ENCODE results near the gene SLC2A4.
"Not testable (repeated sequence)": the region's sequence is repeated elsewhere in the genome, so short reads cannot be mapped to it uniquely, and the experiment has no call there.

The SLC2A4 gene

GRCh38 chr17:7327056-7327455 is 45.5 kb downstream of the SLC2A4 start:
- no peak for DNase-seq

DNA sequence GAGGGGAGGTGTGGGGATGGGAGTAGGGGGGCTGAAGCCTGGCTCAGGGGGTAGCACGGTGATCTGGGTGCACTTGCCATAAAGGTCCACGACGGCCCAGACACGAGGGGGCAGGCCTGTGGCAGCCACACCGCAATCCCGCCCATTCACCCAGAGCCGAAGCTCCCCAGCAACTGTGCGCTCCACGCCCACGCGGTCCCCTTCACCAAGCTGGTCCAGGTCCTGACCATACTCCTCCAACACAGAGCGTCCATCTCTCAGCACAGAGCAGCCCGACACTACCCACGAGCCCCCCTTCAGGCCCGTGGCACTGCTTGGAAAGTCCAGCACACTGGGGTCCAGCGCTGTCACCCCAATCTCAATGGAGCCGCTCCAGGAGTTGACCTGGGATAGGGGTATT is 46.0 kb downstream of the SLC2A4 start:
- no peak for DNase-seq

GRCh38 chr17:7328009-7328408 is 46.5 kb downstream of the SLC2A4 start:
- no peak for DNase-seq

DNA sequence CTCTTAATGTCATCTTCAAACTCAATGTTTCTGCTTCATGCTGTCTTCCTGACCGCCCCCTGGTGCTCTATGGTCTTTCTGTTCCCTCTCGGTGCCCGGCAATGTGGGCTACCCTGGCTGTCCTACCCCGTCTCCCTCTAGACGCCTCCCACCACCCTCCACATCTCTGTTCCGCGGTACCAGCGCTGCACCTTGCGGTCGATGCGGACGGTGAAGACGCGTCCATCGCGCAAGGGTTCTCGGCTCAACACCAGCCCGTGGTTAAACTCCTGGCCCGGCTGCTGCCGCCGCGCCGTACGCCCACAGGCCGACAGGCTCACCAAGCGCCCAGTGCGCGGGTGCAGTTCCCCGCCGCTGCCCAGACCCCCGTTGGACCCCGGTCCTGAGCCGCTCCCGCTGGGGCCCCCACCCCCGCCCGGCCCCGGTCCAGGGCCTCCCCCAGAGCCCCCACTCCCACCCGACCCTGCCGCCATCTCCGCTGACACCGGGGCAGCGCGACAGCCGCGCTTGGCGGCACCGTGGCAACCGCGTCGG is 47.4 kb downstream of the SLC2A4 start, which contains the start of gene NEURL4:
NEURL4 (minus strand) TSS at position 496 of the 534 bp plus-strand sequence; CDS start at position 473, 23 bp downstream.
- DNase-seq, result no peak

DNA sequence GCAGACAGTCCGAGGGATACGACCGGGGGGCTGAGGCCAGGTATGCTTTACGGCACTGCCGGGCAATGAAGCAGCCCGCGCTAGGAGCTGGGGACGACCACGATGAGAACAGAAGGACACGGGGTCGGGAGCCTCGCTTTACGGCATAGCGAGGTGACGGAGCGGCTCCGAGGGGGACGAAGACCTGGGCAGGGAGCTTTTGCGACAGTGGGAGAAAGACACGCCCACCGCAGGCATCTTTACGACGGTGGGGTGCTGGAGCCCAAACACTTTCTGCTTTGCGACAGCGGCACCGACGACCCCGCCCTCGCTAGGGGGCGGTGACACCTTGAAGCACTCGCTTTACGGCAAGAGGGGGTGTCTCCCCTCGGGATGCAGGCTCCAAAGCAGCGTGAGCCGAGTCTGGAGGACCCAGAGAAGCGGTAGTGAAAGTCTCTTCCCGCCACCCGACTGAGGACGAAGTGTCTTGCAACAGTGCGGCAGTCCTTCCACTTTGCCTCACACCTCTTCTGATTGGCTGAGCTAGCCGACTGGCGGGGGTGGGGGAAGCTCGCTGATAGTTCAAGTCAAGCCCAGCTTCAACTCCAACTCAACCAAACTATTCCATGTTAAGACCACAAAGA is 48.0 kb downstream of the SLC2A4 start:
- peak; percentile 95 for DNase-seq

DNA sequence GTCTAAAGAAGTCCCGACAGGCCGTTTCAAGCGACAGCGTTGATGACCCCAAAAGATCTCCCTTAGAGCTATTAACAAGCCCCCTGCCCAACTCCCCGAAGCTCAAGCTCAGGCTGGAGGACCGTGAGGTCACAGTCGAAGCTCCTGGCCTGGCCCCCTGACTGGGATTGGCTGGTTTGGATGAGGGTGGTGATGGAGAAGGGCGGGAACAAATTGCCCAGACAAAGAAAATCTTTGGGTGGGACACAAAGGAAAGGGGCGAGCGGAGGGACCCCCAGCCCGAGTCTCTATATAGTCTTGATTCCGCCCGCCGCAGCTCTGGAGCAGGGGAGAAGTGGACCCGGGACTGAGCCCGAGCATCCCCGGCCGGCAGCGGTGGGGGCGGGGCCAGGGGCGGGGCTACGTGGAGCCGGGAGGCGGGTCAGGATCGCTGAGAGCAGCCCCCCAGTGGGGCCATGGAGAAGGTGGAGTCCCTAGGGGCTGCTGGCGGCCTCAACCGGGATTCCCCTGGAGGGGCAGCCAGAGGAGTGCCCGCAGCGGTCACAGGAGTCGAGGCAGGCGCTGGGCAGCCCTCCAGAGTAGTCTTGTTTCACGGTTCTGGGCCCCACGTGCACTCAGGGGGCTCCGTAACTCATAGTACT is 48.6 kb downstream of the SLC2A4 start:
- no peak for DNase-seq

DNA sequence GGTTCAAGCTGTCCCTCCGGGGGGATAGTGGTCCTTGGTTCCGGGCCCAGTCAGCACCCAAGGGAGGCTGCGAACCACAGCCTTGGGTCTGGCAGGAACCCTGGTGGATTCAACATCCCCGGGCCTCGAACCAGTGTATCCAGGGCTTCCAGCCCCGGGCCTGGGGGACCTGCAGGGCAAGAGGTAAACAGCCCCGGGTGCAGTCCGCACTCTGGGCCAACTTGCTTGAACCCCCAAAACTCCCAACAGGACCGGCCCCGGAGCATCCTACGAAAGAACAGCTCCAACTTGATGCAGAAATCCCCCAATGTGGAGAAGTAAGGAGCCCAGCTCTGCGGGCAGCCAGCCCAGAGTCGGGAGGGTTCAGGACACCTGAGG is 49.1 kb downstream of the SLC2A4 start:
- no peak for DNase-seq

DNA sequence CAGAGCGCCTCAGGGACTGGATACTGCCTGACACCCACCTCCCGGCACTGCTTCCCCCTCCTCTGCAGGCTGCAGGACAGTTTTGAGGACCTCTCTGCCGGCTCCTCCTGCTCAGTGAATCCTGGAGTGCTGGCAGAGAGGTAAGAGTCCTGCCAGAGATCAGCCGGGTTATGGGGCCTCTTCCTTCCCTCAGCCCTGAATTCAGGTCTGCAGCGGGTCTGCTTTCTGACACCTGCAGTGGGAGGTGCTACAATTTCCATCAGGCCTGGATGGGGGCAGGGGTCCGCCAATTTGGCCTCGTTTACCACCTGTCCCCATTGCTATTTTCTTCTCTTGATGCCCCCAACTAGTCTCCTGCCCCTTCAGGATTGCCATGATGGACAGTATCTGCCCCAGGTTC is 50.6 kb downstream of the SLC2A4 start:
- DNase-seq, result no peak

- not testable (repeated sequence) for DNase-seq
These were observed 51.1 kb downstream of the SLC2A4 start for GRCh38 chr17:7332600-7333069.

DNA sequence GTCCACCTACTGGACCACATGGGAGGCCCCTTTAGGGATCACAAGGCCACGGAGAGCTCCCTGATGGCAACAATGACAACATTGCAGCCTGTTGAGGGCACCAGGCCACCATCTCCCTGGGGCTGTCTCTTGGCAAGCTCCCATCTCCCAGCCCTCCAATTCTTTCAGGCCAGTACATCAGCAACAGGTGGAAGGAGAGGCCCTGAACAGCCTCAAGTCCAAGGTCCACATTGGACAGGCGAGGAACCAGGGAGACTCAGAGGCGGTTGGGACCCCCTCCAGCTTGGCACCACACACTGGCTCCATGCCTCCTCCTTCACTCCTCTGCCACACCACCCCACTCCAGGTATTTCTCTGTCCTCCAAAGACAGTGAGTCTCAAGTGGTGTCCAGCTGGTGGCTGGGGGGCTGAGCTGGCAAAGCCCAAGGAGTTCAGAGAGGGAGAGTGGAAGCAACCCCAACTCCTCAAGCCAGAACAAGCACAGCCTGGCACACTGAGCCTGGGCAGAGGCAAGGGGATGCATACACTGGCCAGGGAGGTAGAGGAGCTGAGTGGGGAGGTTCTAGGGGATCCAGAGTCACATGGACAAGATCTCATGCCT is 53.5 kb downstream of the SLC2A4 start:
- DNase-seq, result no peak

DNA sequence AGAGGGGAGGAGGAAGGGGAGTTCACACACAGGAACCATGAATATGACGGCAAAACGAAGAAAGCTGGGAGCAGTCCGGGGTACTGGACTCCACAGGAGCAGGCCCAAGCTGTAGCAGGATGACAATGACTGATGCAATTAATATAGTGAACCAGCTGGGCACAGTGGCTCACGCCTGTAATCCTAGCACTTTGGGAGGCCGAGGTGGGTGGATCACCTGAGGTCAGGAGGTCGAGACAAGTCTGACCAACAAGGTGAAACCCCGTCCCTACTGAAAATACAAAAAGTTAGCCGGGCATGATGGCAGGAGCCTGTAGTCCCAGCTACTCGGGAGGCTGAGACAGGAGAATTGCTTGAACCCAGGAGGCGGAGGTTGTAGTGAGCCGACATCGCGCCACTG is 54.2 kb downstream of the SLC2A4 start:
- DNase-seq, result not testable (repeated sequence)

- peak; percentile 35 for DNase-seq
These were observed 55.0 kb downstream of the SLC2A4 start, which contains the start of gene ACAP1 for GRCh38 chr17:7336240-7337175. TSS of gene ACAP1 (plus strand) at chr17:7336529. CDS start at chr17:7336735, 206 bp downstream.

DNA sequence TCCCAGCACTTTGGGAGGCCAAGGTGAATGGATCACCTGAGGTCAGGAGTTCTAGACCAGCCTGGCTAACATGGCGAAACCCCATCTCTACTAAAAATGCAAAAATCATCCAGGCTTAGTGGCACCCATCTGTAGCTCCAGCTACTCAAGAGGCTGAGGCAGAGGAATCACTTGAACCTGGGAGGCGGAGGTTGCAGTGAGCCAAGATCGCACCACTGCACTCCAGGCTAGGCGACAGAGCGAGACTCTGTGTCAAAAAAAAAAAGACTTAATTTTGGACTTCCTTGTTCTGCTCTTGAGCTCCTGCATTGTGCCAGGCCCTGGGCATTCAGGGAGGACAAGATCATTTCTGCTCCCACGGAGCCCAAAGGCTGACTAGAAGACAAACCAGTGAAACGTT is 56.1 kb downstream of the SLC2A4 start:
- DNase-seq, result not testable (repeated sequence)

Measured in KG1 (cell line).